ENCODE measurements around the gene NUB1.

The NUB1 gene

DNA sequence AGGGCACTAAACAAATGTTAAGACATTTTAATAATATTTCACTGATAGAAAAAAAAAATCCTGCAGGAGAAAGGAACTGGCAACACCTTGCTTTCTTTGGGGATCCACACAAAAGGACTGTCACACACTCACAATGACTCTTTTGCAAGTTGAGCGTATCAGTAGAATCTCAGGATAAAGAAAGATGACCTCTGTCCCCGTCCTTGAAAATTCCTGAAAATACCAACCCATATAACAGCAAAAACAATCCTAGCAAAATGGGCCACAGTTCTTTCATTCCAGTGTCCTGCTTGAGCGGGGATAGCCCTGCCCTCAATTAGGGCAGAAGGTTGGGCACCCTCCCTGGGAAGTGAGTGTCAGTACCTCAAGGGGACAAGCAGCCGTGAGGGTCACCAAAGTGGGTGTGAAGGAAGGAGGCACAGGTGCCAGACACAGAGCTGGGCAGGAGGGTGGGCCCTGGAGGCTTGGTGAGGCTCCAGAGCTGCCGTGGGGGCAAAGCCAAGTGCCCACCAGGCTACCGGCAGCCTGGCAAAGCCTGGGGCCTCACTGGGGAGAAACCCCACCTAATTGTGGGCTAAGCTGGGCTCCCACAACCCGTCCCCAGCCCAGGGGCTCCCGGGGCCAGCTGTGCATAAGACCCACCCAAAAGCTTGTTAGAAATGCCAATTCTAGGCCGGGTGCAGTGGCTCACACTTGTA, 65.4 kb downstream of the NUB1 start:
- DNase-seq = no peak

DNA sequence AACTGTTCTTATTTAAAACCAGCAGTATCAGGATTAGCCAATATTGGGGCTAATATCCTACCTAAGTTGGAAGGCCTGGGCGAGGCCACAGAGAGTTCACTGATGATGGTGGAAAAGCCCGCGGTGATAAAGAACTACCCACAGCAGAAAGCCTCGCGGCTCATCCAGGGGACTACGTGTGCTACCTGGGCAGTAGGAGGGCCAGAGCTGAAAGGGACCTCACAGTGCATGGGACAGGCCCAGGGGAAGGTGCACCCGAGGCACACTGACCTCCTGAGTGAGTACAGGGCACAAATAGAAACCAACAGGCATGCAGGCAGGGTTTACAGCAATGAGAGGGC, 66.9 kb downstream of the NUB1 start:
- DNase-seq = no peak

DNA sequence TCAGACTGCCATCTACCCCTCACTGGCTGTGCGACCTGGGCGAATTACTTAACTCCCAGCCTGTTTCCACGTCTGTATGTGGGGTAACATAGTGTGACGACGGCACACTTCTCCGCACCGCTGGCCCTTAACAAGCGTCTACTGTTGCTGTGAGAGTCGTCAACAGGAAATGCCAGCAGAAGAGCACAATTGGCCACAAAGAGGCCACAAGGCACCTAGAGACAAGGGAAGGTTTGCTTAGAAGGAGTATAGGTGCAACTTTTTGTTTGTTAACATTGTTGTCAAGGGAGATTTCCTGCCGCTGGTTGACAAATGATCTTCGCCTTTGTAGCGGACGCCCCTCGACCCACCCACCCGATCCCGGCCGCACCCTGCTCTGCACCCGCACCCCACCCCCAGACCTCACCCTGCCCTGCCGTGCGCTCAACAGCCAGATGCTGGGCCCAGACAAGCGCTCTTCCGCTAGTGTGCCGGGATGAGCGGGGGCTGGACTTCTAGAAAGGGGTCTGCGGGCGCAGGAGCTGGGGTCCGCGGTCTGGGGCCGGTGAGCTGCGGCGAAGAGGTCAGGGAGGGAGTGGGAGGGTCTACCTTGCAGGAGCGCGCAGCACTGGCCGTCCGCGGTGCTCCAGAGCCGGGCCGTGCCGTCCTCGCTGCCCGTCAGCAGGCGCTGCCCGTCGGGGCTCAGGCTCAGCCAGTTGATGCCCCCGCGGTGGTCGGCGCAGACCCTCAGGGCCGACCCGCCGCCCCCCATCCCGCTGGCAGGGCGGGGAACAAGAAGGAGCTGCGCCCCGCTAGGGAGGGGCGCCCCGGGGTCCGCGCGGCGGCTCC, 67.4 kb downstream of the NUB1 start:
- no peak for DNase-seq

DNA sequence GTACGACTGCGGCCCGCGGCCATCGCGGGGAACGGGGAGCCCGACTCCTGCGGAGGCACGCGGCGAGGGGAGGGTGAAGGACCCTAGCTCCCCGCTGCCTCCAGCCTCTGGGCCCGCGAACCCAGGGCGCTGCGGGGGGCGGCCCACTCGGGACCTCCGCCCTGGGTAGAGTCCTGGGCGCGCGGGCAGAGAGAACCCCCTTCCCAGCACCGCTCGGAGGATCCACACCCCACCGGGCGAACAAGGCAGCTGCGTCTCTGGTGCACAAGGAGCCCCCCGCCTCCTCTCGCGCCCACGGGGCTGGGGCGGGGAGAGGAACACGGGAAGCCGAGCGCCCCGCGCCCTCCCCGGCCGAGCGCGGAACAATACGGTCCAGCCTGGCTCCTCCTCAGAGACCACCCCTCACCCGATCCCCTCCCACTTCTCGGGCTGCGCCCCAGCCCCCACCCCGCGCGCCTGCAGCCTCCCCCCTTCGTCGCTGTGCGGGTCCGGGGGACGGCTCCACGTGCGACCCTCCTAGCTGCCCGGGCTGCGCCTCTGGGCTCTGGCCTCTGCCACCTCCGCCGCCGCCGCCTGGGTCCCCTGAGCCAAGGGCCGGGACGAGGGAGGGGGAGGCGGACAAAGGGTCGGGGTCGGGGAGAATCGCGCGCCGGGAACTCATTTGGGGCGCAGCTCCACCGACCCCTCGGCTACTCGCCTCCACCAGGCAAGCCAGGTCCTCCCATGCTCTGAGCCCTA, 68.2 kb downstream of the NUB1 start, which contains the start of gene WDR86:
Gene WDR86 (minus strand): TSS at position 372 of the 738 bp plus-strand sequence. CDS start 449 bp downstream, outside the sequence.
- DNase-seq = no peak

DNA sequence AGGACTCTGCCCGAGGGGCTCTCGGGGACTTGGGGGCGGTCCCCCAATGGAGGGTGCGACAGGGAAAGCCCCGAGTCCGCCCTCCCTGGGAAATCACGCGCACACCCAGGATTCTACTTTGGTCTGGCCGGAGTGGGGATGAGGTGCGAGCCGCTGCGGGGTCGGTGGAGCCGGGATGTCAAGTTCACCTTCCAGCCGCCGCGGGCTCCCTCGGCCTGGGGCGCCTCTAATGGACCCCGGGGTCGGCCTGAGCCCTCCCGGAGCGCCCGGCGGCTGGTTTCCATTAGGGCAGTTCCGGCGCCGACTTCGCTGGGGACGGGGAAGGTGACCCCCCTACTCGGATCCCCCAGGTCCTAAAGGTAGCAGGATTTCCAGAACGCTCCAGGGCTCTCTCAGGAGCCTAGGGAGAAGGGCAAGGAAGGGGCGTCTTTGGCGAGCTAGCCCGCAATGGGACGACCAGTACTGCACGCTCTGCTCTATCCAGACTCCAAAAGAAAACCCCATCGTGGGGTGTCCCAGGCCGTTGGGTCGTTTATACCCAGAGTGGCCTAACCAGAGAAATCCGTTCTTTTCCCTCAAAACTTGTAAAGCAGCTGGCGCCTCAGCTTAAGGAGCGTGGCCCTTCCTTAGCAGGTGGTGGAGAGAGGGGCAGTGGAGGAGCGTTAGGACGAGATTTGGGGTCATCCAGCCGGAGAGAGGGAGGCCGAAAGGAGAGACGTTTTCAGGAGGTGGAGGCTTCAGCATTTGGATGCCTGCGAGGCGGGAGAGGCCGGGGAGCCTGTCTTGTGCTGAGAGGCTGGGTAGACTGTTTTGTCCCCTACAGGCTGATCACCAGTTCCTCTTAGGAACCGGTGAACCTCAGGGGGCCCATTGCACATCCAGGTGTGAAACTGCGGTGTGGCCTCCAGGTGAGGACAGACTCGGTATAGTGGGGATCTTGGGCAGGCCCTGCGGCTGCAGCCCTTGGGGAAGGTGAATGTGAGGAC, 69.1 kb downstream of the NUB1 start:
- no peak for DNase-seq

DNA sequence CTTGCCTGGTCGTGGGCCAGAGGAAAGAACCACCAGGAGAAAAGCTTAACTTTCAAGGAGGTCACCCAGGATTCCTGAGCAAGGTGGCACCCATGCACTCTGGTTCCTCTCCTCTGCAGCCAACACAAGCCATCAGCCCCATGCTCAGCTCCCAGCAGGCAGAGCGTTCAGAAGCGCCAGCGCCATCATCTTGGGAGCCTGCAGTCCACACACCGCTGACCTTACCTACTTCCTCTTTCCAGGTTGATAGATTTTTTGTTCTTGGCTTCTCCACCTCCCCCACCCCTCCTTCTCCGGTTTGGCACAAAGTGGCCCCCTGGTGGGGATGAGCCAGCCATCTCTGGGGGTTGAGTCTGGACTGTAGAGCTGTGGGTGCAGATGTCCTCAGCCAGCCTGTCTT, 69.9 kb downstream of the NUB1 start:
- DNase-seq = no peak

DNA sequence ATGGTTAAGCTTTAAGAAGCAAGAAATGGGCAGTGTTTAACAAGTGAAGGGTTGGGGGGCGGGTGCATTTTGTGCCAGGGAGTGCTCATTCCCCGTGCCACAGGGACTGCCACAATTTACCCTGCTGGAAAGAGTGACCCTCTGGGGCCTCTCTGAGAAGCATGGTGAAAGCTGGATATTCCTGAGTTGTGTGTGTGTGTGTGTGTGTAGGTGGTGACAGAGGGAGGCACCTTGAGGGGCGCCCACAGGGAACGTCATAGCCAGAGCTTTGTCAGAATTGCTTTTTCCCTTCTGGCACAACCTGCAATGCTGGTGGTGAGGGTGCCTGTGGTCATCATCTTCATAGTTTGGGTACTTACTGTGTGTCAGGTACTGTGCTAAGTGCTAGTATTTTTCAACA, 70.7 kb downstream of the NUB1 start:
- DNase-seq = no peak

DNA sequence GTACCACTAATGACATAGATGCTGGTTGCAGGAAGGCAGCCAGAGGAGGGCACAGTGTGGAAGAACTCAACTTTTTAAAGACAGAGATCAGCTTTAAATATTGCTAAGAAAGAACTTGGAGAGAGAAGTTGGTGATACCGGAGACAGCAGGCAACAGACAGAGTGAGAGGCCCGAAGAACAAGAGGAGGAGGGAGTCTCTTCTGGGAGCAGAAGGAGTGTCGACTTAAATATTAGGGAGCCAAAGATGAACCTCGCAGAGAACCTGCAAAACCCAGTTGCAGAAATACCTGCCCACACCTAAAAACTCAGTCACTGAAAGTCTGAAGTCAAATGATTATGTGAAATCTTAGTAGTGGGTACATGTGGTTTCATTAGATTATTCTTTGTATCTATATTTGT, 71.6 kb downstream of the NUB1 start:
- DNase-seq = no peak

DNA sequence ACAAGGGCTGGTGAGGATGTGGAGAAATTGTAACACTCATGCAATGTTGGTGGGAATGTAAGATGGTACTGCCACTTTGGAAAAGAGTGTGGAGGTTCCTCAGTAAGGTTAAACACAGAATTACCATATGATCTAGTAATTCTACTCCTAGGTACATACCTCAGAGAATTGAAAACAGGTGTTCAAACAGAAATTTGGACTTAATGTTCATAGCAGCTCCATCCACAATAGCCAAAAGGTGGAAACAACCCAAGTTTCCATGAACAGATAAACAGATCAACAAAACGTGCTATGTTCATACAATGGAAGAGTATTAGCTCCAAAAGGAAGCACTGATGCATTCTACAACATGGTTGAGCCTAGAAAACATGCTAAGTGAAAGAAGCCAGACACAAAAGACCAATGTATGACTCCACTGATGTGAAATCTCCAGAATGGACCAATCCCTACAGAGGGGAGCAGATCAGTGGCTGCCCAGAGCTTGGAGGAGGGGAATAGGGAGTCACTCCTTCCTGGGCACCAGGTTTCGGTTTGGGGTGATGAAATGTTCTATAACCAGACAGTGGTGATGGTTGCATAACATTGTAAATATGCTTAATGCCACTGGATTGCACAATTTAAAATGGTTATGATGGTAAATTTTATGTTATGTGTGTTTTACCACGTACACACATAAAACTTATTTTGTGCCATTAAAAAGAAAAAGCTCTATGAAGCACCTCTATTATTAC, 73.9 kb downstream of the NUB1 start:
- DNase-seq = no peak

DNA sequence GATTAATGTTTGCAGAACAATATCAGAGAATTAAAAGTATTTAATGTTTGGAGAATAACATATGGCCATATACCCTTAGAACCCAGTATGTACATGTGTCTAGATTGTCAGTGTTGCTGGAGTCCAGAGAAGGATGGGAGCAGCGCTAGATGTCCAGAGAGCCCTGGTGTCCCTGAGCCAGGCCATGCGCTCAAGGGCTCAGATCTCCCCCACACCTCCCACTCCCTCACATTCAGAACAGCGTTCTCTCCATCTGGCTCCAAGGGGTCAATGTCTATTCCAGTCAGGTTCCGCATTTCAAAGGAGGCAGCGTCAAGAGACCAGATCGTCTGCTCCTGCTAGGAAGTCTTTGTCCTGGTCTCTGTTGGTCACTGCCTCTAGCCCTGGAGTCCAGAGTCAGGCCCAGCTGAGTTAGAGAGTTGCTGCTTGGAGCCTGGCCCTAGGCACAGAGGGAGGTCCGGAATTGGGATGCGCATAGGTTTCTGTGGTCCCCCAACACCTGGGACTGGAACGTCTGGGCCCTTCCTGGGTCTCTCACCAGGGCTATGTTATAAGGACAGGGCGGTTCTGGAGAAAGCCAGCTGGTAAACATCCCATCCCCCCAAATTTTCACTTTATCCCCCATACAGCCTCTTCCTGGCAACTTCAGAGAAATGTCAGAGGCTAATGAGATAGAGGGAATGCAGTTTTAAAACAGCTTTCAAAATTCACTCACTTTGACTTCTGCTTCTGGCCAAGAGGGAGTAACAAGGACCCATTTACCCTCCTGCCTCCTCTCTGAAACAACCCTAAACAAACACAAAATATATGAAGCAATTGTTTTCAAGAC, 74.7 kb downstream of the NUB1 start:
- no peak for DNase-seq

DNA sequence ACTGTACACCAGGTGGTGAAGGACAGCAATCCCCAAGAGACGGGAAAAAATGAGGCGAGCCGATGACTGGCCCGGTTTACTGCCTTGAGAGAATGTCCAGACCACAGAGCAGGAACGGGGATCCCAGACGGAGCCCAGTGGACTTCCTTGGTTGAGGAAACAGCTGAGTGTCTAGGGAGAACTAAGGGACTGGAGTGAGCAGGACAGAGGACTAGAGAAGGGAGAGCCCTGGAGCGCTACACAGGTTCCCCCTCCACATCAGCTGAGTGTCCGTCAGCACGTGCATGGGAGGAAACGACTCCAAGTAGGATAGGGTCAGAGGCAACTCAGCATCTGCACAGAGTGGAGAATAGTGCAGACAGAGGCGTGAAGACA, 75.3 kb downstream of the NUB1 start:
- no peak for DNase-seq

DNA sequence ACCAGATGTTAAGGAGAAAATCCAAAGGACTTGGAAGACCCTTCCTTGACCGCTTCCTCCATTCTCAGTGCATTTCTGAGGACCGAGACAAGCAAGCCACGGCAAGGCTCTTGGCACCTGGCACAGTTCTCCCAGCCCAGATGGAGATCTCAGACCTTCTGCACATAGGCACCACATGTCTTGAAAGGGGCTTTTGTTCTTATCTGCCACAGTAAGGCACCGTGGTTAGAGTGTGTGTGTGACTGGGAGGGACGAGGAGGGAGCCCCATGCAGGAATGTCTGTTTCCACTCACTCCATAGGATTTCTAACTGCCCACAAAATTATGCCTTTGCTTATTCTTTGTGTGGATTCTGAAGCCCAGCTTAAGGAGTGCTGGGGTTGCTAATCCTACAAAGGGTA, 78.5 kb downstream of the NUB1 start:
- no peak for DNase-seq

DNA sequence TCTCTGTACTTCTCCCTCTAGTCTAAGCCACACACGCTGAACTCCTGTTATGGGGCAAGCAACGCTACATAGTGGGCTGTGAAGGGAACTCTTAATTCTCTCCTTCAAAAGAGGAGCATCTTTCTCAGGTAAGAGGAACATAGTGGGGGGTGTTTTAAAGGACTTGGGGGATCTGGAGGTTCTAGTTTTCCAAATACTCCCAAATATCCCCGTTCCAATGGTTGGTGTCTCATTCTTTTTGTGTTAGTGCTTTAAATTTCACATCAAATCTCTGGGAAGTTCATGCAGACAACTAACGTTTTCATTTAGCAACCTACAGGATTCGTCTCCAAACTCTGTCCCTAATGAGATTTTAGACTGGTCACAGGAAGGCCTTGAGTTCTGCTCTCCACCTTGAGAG, 80.6 kb downstream of the NUB1 start:
- no peak for DNase-seq

DNA sequence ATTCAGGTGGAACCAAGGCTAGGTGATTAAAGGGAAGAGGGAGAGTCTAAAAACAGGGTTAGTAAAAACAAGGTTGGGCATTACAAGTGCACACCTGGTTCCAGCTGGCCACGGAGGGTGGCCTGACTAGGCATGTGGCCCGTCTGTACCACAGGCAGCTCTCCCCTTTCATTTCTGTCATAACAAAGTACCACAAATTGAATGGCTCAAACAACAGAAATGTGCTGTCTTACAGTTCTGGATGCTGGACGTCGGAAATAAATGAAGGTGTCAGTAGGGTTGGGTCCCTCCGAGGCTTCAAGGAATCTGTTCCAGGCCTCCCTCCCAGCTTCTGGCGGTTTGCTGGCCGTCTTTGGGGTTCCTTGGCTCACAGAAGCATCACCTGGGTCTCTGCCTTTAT, 81.6 kb downstream of the NUB1 start:
- no peak for DNase-seq

DNA sequence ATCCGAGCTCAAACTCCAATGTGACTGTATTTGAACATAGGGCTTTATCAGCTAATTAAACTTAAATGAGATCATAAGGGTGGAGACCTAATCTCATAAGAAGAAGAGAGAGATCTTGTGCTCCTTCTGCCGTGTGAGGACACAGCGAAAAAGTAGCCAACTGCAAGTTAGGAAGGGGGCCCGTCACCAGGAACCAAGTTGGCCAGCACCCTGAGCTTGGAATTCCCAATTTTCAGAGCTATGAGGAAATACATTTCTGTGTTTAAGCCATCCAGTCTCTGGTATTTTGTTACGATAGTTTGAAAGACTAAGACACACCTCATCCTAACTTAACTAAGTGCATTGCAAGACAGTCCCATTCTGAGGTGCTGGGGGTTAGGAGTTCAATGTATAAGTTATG, 82.3 kb downstream of the NUB1 start:
- no peak for DNase-seq

DNA sequence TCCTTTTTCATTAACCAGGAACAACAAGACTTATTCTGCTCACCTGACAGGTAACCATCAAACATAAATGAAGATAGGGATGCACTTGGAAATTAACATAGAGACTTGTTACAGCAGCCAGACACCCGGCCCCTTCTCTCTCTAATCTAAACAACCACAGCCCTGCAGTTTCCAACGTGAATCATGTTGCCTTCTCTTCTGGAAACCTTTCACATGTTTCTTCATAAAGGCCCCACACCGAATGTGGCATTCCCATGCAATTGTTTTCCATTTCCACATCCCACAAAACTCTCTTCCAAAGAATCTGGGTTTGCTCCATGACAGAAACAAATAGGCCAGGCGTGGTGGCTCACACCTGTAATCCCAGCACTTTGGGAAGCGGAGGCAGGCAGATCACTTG, 83.2 kb downstream of the NUB1 start:
- DNase-seq = no peak

DNA sequence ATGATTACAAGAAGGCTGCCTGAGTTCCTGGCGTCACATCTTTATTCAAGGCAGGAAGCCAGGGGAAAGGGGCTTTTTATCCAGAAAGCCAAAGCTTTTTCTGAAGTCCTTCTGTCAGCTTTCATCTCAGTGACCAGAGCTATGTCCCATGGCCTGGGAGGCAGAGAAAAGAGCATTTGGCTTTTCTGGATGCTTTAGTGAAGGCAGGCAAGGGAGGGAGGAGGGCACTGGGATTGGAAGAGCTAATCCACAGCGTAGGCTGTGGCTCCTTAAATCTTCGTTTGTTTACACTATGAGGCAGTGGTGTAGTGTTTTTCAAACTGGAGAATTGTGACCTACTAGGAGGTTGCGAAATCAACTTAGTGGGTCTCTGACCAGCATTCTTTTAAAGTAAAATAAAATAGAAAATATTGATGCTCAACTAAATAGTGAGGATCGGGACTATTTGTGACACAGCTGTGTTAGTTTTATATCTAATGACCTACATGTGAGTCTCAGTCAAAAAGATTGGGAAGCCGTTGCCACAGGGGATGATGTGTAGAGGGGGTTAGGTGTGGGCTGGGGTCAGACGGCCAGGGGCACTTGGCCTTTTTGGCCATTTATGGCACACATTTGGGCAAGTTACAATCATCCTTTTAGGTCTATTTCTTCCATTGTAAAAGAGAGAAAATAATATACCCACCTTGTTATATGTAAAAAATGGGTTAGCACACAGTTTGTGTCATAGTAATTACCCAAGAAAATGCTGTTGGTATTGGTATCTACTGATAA, 84.2 kb downstream of the NUB1 start:
- DNase-seq = peak; percentile 28

DNA sequence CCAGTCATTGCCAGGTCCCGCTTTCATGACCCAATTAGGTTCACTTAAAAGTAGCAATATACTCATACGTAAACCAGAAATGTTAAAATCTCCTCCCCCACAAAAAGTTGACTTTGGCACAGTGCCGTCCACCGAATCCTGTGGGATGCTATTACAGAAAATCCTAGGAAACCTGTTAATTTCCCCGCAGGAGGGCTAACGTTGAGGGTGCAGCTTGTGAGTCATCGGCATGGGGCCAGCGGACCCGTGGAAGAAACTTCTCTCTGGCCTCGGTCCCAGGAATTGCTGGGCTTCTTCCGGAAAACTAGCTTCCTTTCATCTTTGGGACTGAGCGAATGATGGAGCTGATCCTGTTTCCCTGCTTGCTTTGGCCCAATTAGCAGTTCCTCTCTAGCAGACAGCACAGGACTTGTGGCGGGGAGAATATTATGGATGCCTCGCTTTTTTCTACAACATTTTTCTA, 84.9 kb downstream of the NUB1 start:
- DNase-seq = peak; percentile 93

DNA sequence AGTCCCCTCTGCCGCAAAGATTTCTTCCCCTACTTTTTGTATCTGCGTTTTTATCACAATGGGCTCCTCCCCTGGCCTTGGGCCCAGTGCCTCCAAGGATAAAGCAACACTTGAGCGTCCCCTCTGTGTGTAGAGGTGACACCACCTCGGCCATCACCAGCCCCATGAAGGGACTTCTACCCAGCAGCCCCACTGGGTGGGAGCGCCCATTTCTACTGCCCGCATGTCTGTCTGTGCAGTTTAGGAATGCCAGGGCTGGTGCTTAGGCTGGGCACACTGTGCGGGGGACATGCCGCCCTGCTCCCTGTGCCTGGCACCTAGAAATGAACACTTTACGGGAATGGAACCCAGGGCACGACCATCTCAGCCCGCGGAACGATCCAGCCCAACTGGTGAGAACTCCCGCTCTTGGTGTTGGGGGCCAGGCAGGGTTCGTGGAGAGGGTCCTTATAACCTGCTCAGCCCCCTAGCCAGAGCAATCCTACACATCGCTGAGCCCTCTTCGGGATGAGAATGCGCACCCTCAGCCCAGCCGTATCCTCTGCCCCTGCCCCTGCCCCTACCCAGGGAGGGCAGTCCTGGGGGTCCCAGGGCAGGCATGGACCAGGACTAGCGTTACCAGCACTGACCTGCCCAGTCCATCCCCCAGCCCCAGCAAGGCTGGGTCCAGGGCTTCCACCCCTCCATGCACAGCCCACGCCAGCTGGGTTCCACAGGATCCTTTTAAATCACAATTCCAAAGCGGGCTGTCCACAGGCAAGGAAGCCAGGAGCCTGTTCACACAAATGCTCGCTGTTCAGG, 85.5 kb downstream of the NUB1 start:
- no peak for DNase-seq
